HCT116 (cell line): ENCODE results near the gene TMEM150A.

Source experiments
- CEBPB ChIP-seq: IDR thresholded peaks from 2 replicates; pipeline ENCODE4 v1.6.1; 2012; ENCODE audit warnings: low read depth
- CTCF ChIP-seq, 3 experiments: fragments of 200-600 bp in 1 of 3; sonication (generic) in 1 of 3; IDR thresholded peaks in 2 of 3; conservative IDR thresholded peaks in 1 of 3; 2 replicates each; pipeline ENCODE4 v1.5.1; 2012 to 2017; ENCODE audit warnings: low read depth in 2 of 3, low read length in 2 of 3, antibody characterized with exemption in 1 of 3, borderline replicate concordance in 1 of 3, control low read depth in 1 of 3, mild to moderate bottlenecking in 1 of 3, mixed read lengths in 1 of 3, mixed run types in 1 of 3, moderate library complexity in 1 of 3; ENCODE audit not compliant: insufficient read depth in 1 of 3
- EZH2 ChIP-seq: fragments of 200-600 bp; sonication (generic); IDR thresholded peaks from 2 replicates; pipeline ENCODE4 v1.6.1; 2017; ENCODE audit warnings: antibody characterized with exemption, mixed run types
- EZH2phosphoT487 ChIP-seq: fragments of 200-600 bp; IDR thresholded peaks from 2 replicates; pipeline ENCODE4 v1.6.1; 2018; ENCODE audit warnings: antibody characterized with exemption, borderline replicate concordance
- RAD21 ChIP-seq: IDR thresholded peaks from 2 replicates; pipeline ENCODE4 v1.6.1; 2012; ENCODE audit warnings: low read depth, mild to moderate bottlenecking
- SP1 ChIP-seq: IDR thresholded peaks from 2 replicates; pipeline ENCODE4 v1.6.1; 2012; ENCODE audit warnings: low read depth
- TF ChIP-seq, protein P1 (sequence below): IDR thresholded peaks from 2 replicates; pipeline ENCODE4 v1.6.1; 2012; ENCODE audit warnings: low read depth

DNA sequence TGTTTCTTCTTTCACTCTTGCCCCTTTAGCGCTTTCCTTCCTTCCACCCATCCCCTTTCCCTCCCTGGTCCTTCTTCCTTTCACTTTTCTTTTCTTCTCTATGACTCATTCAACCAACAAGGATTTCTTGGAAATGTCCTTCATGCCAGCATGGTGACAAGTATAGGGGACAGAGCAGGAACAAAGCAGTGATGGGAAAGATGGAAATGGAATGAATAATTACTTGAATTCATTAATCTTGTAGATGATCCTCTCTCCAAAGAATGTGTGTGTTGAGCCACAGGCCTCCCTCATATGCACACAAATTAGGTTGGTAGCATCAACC is 16.8 kb downstream of the TMEM150A start:
- no peak for TF ChIP-seq CTCF (IDR thresholded peaks at IDR 0.05 in 2 of 3, conservative IDR thresholded peaks at IDR 0.05 in 1 of 3; ENCODE audit: borderline replicate concordance in 1 of 3, insufficient read depth in 1 of 3, low read depth in 2 of 3, low read length in 2 of 3)
- no peak for TF ChIP-seq SP1
- TF ChIP-seq EZH2phosphoT487 = no peak
- TF ChIP-seq, protein P1, sequence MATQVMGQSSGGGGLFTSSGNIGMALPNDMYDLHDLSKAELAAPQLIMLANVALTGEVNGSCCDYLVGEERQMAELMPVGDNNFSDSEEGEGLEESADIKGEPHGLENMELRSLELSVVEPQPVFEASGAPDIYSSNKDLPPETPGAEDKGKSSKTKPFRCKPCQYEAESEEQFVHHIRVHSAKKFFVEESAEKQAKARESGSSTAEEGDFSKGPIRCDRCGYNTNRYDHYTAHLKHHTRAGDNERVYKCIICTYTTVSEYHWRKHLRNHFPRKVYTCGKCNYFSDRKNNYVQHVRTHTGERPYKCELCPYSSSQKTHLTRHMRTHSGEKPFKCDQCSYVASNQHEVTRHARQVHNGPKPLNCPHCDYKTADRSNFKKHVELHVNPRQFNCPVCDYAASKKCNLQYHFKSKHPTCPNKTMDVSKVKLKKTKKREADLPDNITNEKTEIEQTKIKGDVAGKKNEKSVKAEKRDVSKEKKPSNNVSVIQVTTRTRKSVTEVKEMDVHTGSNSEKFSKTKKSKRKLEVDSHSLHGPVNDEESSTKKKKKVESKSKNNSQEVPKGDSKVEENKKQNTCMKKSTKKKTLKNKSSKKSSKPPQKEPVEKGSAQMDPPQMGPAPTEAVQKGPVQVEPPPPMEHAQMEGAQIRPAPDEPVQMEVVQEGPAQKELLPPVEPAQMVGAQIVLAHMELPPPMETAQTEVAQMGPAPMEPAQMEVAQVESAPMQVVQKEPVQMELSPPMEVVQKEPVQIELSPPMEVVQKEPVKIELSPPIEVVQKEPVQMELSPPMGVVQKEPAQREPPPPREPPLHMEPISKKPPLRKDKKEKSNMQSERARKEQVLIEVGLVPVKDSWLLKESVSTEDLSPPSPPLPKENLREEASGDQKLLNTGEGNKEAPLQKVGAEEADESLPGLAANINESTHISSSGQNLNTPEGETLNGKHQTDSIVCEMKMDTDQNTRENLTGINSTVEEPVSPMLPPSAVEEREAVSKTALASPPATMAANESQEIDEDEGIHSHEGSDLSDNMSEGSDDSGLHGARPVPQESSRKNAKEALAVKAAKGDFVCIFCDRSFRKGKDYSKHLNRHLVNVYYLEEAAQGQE = no peak
- TF ChIP-seq CEBPB = no peak
- TF ChIP-seq EZH2 = no peak
- TF ChIP-seq RAD21 = no peak
